Measurements from ENCODE around the gene TOM1L2. TPM values are rescaled to one million over a fixed set of nuclear protein-coding genes. Genes with fewer than 3 reads are reported as not detected.

Gene TOM1L2
- total and polyA plus RNA-seq, 4 experiments from 2014 or later = 1.6 to 63.1 (median 35.7) TPM

- H3K27me3 ChIP-seq (ENCODE audit: insufficient read depth, low read length) = no peaks in the 10 kb centered on the region
- no peak overlapping the region for H3K4me3 ChIP-seq (ENCODE audit: low read length in 2 of 2)
- H3K36me3 ChIP-seq (ENCODE audit: insufficient read depth, low read length) = peaks cover 36% of the 10 kb centered on the region
- intact Hi-C loops (cut with micrococcal nuclease) = no loop called here
- no peaks in the 10 kb centered on the region for H3K9me3 ChIP-seq (ENCODE audit: control insufficient read depth in 1 of 2, low read length in 2 of 2)
- ChIA-PET CTCF (ENCODE audit: partially characterized antibody) (no interaction called here), POLR2A (ENCODE audit: partially characterized antibody) (no interaction called here)
- Mint-ChIP-seq H3K36me3 (peaks cover 34 to 36% of the 10 kb centered on the region in 2 donors), H3K4me3 (no peak overlapping the region), H3K27ac (peak overlapping the region in 1 of 7 donors; percentile 44), H3K9me3 (no peaks in the 10 kb centered on the region), H3K27me3 (no peaks in the 10 kb centered on the region), H3K4me1 (peaks cover 0 to 2% (median 0%) of the 10 kb centered on the region in 4 donors)
- no peaks in the 10 kb centered on the region for H3K4me1 ChIP-seq (ENCODE audit: insufficient read depth, low read length)
- H3K27ac ChIP-seq (ENCODE audit: low read depth, low read length) = no peak overlapping the region
- no peak for DNase-seq
These were observed 100.3 kb downstream of the TOM1L2 start for GRCh38 chr17:17871913-17872312.

DNA sequence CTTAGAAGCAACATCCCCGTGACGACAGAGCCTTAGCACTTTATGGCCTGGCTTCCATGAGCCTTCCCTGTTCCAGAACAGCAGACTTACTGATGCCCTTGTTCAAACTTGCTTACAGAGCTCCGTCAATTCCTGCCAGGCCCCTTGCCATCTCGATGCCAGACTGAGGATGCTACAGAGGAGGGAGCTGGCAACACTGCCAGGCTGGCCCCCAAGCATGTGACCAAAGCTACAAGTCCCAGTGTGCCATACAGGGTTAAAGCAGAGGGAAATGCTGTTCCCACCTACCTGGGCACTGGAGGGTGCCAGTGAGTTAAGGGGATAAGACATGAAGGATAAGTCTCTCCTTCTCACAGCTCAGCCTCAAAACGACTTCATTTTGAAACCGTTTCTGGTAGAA lies 102.0 kb downstream of the TOM1L2 start:
- H3K4me3 Mint-ChIP-seq = no peak overlapping the region
- H3K27me3 ChIP-seq (ENCODE audit: insufficient read depth, low read length) = no peaks in the 10 kb centered on the region
- intact Hi-C loops (cut with micrococcal nuclease) = no loop called here
- POLR2A ChIA-PET (ENCODE audit: partially characterized antibody) = no interaction called here
- no peak for DNase-seq
- no peaks in the 10 kb centered on the region for H3K4me1 ChIP-seq (ENCODE audit: insufficient read depth, low read length)
- H3K4me3 ChIP-seq (ENCODE audit: low read length in 2 of 2) = no peak overlapping the region
- CTCF ChIA-PET (ENCODE audit: partially characterized antibody) = no interaction called here
- H3K27me3 Mint-ChIP-seq = no peaks in the 10 kb centered on the region
- H3K36me3 Mint-ChIP-seq = peaks cover 18 to 22% of the 10 kb centered on the region in 2 donors
- no peaks in the 10 kb centered on the region for H3K4me1 Mint-ChIP-seq
- no peaks in the 10 kb centered on the region for H3K9me3 Mint-ChIP-seq
- peaks cover 28% of the 10 kb centered on the region for H3K36me3 ChIP-seq (ENCODE audit: insufficient read depth, low read length)
- H3K27ac Mint-ChIP-seq = no peak overlapping the region
- no peak overlapping the region for H3K27ac ChIP-seq (ENCODE audit: low read depth, low read length)
- no peaks in the 10 kb centered on the region for H3K9me3 ChIP-seq (ENCODE audit: control insufficient read depth in 1 of 2, low read length in 2 of 2)

DNA sequence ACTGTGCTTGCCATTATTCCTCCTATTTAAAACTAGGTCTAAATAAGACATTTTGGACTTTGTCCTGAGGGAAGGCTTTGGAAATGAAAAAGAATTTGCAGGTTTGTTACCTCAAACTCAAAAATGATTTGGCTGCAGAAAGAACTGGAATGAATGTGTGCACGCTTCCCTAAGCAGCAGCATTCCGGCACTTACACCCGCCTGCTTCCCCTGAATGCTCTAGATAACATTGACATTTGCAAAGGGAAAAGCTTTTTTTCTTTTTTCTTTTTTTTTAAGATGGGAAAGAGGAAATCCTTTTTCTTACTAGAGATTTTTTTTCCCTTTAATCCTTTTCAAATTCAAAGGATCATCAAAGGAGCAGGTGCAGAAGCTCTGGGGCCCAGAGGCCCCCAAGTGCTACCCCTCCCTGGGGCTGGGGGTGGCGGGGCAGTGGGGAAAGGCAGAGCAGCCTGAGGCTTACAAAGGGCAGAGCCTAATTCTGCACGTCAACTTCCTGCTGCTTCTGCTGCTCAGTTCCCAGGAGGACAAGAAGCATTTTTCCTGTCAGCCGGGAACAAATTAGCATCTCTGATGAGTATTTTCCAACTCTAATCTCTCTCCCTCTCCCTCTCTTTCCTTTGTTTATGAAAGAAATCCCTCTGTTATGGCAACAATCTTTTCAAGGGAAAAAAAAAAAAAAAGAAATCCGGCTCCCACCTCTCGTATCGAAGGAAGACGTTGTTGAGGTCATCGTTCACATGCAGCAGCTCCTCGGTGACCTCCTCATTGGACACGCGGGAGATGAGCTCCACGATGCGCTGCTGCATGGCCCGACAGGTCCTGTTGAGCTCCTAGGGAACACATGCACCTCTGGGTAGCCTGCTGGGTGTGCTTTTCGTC lies 103.3 kb downstream of the TOM1L2 start:
- H3K4me1 ChIP-seq (ENCODE audit: insufficient read depth, low read length) = peaks cover 2% of the 10 kb centered on the region
- ChIA-PET POLR2A (ENCODE audit: partially characterized antibody) (no interaction called here), CTCF (ENCODE audit: partially characterized antibody) (interaction anchor here (1.6 kb wide), 1 partner anchor 9 kb away, joined by 3 read pairs; no protein-coding TSS in a partner anchor)
- peaks cover 28% of the 10 kb centered on the region for H3K36me3 ChIP-seq (ENCODE audit: insufficient read depth, low read length)
- no peak overlapping the region for H3K4me3 ChIP-seq (ENCODE audit: low read length in 2 of 2)
- H3K4me3 Mint-ChIP-seq = no peak overlapping the region
- H3K36me3 Mint-ChIP-seq = peaks cover 18 to 22% of the 10 kb centered on the region in 2 donors
- no peaks in the 10 kb centered on the region for H3K27me3 Mint-ChIP-seq
- no peak for DNase-seq
- intact Hi-C loops (cut with micrococcal nuclease) = no loop called here
- H3K27ac Mint-ChIP-seq = peak overlapping the region in 1 of 7 donors; percentile 12
- peaks cover 0 to 7% (median under 1%) of the 10 kb centered on the region in 4 donors for H3K4me1 Mint-ChIP-seq
- H3K27ac ChIP-seq (ENCODE audit: low read depth, low read length) = no peak overlapping the region
- no peaks in the 10 kb centered on the region for H3K27me3 ChIP-seq (ENCODE audit: insufficient read depth, low read length)
- no peaks in the 10 kb centered on the region for H3K9me3 ChIP-seq (ENCODE audit: control insufficient read depth in 1 of 2, low read length in 2 of 2)
- H3K9me3 Mint-ChIP-seq = no peaks in the 10 kb centered on the region

- peaks cover 6 to 27% (median 15%) of the 10 kb centered on the region in 4 donors for H3K4me1 Mint-ChIP-seq
- H3K4me3 Mint-ChIP-seq = no peak overlapping the region
- DNase-seq = no peak
- Histone ChIP-seq H3K9me3 (ENCODE audit: control insufficient read depth in 1 of 2, low read length in 2 of 2) (no peaks in the 10 kb centered on the region), H3K36me3 (ENCODE audit: insufficient read depth, low read length) (peaks cover 28% of the 10 kb centered on the region), H3K4me3 (ENCODE audit: low read length in 2 of 2) (no peak overlapping the region), H3K27me3 (ENCODE audit: insufficient read depth, low read length) (no peaks in the 10 kb centered on the region), H3K27ac (ENCODE audit: low read depth, low read length) (no peak overlapping the region), H3K4me1 (ENCODE audit: insufficient read depth, low read length) (peaks cover 15% of the 10 kb centered on the region)
- intact Hi-C loops (cut with micrococcal nuclease) = no loop called here
- no peaks in the 10 kb centered on the region for H3K9me3 Mint-ChIP-seq
- peak overlapping the region in 2 of 7 donors; percentile 4 to 76 for H3K27ac Mint-ChIP-seq
- ChIA-PET POLR2A (ENCODE audit: partially characterized antibody) (no interaction called here), CTCF (ENCODE audit: partially characterized antibody) (interaction anchor here (1.3 to 1.5 kb wide), 2 partner anchors 9 to 54 kb away, joined by 3 to 4 read pairs; no protein-coding TSS in a partner anchor)
- peaks cover 16 to 20% of the 10 kb centered on the region in 2 donors for H3K36me3 Mint-ChIP-seq
- H3K27me3 Mint-ChIP-seq = no peaks in the 10 kb centered on the region
These were observed 105.3 kb downstream of the TOM1L2 start for GRCh38 chr17:17866897-17867296.

DNA sequence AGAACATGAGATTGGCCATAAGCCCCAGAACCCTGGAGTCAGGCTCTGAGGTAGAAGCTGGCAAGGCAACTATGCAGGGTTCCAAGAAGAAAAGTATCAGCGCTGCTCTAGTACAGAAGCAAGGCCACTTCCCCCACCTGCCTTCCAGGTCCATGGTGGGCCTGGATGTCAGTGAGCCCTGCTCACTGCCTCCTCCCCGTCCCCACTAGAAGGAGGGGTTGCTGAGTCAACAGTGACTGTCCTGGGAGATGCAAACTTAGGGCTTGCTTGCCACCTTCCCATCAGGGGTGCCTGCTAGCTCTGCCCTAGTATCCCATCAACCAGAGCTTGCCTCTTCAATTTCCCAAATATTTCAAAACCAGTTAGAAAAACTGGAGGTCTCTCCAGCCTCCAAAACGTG lies 105.8 kb downstream of the TOM1L2 start:
- H3K4me3 Mint-ChIP-seq = no peak overlapping the region
- Histone ChIP-seq H3K9me3 (ENCODE audit: control insufficient read depth in 1 of 2, low read length in 2 of 2) (no peaks in the 10 kb centered on the region), H3K4me3 (ENCODE audit: low read length in 2 of 2) (no peak overlapping the region), H3K27ac (ENCODE audit: low read depth, low read length) (no peak overlapping the region), H3K27me3 (ENCODE audit: insufficient read depth, low read length) (no peaks in the 10 kb centered on the region), H3K4me1 (ENCODE audit: insufficient read depth, low read length) (peaks cover 15% of the 10 kb centered on the region), H3K36me3 (ENCODE audit: insufficient read depth, low read length) (peaks cover 28% of the 10 kb centered on the region)
- ChIA-PET POLR2A (ENCODE audit: partially characterized antibody) (no interaction called here), CTCF (ENCODE audit: partially characterized antibody) (interaction anchor here (1.3 to 1.5 kb wide), 2 partner anchors 8 to 54 kb away, joined by 3 to 4 read pairs; no protein-coding TSS in a partner anchor)
- no peaks in the 10 kb centered on the region for H3K9me3 Mint-ChIP-seq
- intact Hi-C loops (cut with micrococcal nuclease) = no loop called here
- no peaks in the 10 kb centered on the region for H3K27me3 Mint-ChIP-seq
- H3K36me3 Mint-ChIP-seq = peaks cover 12 to 19% of the 10 kb centered on the region in 2 donors
- peak overlapping the region in 1 of 7 donors; percentile 76 for H3K27ac Mint-ChIP-seq
- no peak for DNase-seq
- H3K4me1 Mint-ChIP-seq = peaks cover 8 to 28% (median 15%) of the 10 kb centered on the region in 4 donors

- peaks cover 28% of the 10 kb centered on the region for H3K36me3 ChIP-seq (ENCODE audit: insufficient read depth, low read length)
- Mint-ChIP-seq H3K27me3 (no peaks in the 10 kb centered on the region), H3K36me3 (peaks cover 12 to 19% of the 10 kb centered on the region in 2 donors), H3K27ac (peak overlapping the region in 4 of 7 donors; percentile 30 to 75 (median 54)), H3K9me3 (no peaks in the 10 kb centered on the region), H3K4me3 (no peak overlapping the region), H3K4me1 (peaks cover 11 to 36% (median 17%) of the 10 kb centered on the region in 4 donors)
- ChIA-PET POLR2A (ENCODE audit: partially characterized antibody) (no interaction called here), CTCF (ENCODE audit: partially characterized antibody) (interaction anchor here (17.6 kb wide), 1 partner anchor 54 kb away, joined by 234 read pairs; no protein-coding TSS in a partner anchor)
- no peaks in the 10 kb centered on the region for H3K27me3 ChIP-seq (ENCODE audit: insufficient read depth, low read length)
- intact Hi-C loops (cut with micrococcal nuclease) = no loop called here
- peaks cover 19% of the 10 kb centered on the region for H3K4me1 ChIP-seq (ENCODE audit: insufficient read depth, low read length)
- H3K4me3 ChIP-seq (ENCODE audit: low read length in 2 of 2) = no peak overlapping the region
- no peak for DNase-seq
- H3K27ac ChIP-seq (ENCODE audit: low read depth, low read length) = no peak overlapping the region
- no peaks in the 10 kb centered on the region for H3K9me3 ChIP-seq (ENCODE audit: control insufficient read depth in 1 of 2, low read length in 2 of 2)
These were observed 107.2 kb downstream of the TOM1L2 start for GRCh38 chr17:17865035-17865434.

DNA sequence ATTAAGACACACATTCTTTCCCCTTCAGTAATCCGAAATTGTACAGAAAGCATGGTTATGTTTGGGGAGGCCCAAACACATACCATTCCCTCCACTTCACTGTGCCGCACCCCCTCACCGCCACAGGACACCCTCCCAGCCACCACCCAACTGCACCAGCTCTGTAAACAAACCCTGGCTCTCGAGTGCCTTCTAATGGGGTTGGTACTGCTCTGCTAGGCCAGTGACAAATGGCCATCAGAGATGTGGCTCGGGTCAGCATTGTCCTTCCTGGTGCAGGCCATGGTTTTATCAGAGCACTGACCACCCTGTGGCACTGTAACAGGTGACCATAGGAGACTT lies 111.5 kb downstream of the TOM1L2 start:
- Mint-ChIP-seq H3K4me1 (peaks cover 11 to 41% (median 18%) of the 10 kb centered on the region in 4 donors), H3K27me3 (no peaks in the 10 kb centered on the region), H3K4me3 (no peak overlapping the region), H3K36me3 (peaks cover 0 to 2% of the 10 kb centered on the region in 2 donors), H3K27ac (peak overlapping the region in 2 of 7 donors; percentile 29 to 75), H3K9me3 (peaks cover 0 to 2% (median 0%) of the 10 kb centered on the region in 8 donors)
- no peak overlapping the region for H3K27ac ChIP-seq (ENCODE audit: low read depth, low read length)
- H3K27me3 ChIP-seq (ENCODE audit: insufficient read depth, low read length) = no peaks in the 10 kb centered on the region
- H3K4me1 ChIP-seq (ENCODE audit: insufficient read depth, low read length) = peaks cover 22% of the 10 kb centered on the region
- no peak for DNase-seq
- CTCF ChIA-PET (ENCODE audit: partially characterized antibody) = interaction anchor here (1.1 to 17.6 kb wide), 11 partner anchors 11 to 181 kb away, joined by 3 to 234 read pairs (median 7); partner anchors contain the start of genes RAI1 and SREBF1
- H3K4me3 ChIP-seq (ENCODE audit: low read length in 2 of 2) = no peak overlapping the region
- intact Hi-C loops (cut with micrococcal nuclease) = loop anchor here (1.0 to 2.0 kb wide), 4 partner anchors 20 to 179 kb away; partner anchors contain the start of gene RAI1
- POLR2A ChIA-PET (ENCODE audit: partially characterized antibody) = interaction anchor here (1.0 kb wide), 2 partner anchors 11 to 24 kb away, joined by 5 read pairs; partner anchors contain the start of gene SREBF1
- H3K9me3 ChIP-seq (ENCODE audit: control insufficient read depth in 1 of 2, low read length in 2 of 2) = no peaks in the 10 kb centered on the region
- H3K36me3 ChIP-seq (ENCODE audit: insufficient read depth, low read length) = no peaks in the 10 kb centered on the region

All from CD4-positive, alpha-beta memory T cell (primary cell).